ENCODE data around the gene SLC27A6.
"Not testable (repeated sequence)": the region's sequence is repeated elsewhere in the genome, so short reads cannot be mapped to it uniquely, and the experiment has no call there.

SLC27A6 gene

DNA sequence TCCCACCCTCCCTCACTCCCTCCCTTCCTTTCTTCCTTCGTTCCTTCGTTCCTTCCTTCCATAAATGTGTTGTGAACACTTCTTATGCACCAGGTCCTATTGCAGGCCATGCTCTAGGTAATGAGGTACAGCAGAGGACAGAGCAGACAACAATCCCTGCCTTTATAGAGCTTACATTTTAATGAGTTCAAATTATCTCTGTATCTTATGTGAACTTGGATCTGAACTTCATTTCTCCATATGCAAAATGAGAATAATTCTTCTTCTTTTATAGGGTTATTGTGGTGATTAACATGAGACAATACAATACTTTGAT, 37.2 kb downstream of the SLC27A6 start:
- DNase-seq (ENCODE audit: low spot score), result no peak

DNA sequence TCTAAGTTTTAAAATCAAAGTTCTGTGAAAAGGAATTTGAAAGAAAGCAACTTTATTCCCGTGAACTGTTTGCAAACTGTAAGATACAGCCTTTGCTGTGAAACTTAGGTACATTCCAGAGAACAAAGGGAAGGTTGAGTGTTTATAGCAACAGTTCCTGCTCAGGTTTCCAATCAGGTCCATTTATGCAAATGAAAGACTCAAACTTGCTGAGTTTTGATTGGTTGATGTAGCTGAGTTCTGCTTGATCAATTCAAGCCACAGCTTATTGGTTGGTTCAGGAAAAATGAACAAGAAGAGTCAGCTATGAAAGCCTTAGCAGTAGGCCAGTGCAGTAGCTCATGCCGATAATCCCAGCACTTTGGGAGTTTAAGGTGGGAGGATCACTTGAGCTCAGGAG, 37.9 kb downstream of the SLC27A6 start:
- no peak for DNase-seq (ENCODE audit: low spot score)

DNA sequence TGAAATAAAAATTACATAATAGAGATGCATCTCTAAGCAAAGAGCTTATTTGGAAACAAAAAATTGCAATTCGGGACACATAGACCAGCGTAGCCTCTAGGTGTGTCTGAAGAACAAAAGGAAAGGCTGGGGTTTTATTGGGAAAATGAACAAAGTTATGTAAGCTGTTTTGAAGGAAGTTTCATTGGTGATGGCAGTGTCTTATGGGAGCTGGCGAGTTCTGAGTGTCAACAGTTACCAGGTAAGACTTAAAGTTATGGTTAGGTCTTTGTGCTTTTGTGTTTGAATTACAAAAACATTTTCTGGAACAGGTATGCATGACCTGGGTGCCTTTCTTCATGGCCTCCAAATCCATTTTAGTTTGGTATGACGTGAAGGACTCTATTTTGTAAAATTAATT, 48.9 kb downstream of the SLC27A6 start:
- DNase-seq (ENCODE audit: low spot score), result no peak

DNA sequence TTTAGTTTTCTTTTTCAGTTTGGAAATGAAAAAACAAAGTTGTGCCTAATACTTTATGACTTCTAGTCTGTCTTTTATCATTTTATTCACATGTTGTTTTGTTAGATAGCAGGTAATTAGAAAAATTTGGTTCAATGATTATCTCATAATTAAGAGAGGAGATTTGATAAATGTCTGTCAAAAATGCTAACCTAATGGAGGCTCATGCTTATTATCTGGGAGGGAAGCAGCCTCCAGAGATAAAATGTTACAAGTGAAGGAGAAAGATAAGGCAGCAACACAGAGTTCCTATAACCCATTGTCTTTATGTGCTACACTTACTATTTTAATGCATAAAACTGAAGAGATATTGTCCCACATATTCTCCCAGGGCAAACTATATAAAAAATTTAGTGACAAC, 53.5 kb downstream of the SLC27A6 start:
- DNase-seq (ENCODE audit: low spot score), result no peak

DNA sequence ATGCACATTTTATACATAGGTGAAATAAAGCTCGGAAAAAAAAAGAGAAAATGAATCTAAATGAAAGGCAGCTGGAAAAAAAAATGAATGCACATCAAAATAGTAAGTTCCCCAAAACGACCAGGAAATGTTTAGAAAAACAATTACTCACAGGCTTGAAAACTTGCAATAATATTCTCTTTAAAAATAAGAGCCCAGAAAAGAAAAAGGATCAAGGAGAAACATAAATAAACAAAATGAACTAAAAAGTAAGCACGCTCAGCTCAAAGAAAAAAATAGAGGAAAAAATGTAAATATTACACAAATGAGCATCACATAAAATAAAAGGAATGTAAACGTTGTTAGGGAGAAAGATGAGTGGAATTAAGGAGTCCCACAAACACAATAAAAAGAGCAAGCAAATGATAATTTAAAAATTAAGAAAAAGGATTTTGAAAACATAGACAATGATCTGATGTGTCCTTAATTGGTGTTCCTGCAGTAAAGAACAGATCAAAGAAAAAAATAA, 54.2 kb downstream of the SLC27A6 start:
- no peak for DNase-seq (ENCODE audit: low spot score)

DNA sequence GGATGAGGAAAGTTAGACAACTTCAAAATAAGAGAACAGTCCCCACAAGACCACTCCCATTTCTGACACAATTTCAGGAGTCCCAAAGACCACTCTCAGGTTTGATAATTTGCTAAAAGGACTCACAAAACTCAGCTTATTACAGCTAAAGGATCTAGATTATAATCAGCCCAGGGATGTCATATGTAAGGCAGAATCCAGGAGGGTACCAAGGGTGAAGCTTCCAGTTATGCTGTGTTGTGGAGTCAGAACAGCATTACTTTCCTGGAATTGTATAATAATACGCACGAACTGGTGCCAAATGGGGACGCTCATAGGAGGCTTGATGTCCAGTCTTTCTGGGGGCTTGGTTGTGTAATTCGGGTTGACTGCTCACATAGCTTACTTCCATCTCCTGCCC, 55.4 kb downstream of the SLC27A6 start:
- DNase-seq (ENCODE audit: low spot score), result no peak

DNA sequence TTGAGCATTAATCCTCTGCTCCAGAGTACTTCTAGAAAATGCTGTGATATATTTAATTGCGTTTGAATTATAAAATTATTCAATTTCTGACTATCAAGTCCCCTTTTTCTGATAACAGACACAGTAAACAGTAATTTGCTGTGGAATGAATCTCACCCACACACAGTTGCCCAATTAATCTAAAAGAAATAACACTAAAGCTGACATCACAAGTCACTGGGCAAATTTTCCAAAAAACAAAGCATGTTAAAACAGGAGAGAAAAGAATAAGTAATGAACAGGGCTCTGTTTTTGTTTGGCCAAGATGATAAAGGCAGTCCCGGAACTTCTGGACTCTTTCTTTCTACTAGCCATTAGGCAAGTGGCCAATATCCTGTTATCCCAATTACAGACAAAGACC, 56.5 kb downstream of the SLC27A6 start:
- no peak for DNase-seq (ENCODE audit: low spot score)

DNA sequence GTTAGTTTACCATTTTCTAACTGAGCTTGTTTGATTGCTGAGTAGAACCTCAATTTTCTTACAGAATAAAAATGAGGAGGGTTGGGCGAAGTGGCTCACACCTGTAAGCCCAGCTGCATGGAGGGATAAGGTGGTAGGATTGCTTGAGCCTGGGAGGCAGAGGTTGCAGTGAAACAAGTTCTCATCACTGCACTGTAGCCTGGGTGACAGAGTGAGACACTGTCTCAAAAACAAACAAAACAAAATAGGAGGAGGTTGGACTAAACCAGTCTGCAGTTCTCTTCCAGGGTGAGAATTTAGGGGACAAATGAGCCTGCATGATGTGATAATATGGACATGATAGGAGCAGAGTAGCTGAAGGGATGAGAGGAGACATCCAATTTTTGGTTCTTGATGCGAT, 57.3 kb downstream of the SLC27A6 start:
- no peak for DNase-seq (ENCODE audit: low spot score)

DNA sequence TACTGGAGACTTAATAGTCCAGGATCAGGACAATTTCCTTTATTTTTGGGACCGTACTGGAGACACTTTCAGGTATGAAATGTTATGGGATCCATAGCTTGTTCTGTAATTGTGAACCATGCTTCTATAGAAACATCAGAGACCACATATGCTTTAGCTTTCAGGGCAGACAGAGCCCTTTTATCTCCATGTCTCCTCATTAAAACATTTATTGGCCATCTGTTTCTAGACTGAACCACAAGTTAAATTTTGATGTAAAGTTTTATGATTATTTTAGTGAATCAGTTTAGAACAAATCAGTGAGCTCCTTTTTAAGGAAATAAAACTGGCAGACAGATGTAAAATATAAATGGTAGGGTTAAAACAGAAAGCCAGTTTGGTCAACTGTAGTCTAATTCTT, 62.0 kb downstream of the SLC27A6 start:
- no peak for DNase-seq (ENCODE audit: low spot score)

DNA sequence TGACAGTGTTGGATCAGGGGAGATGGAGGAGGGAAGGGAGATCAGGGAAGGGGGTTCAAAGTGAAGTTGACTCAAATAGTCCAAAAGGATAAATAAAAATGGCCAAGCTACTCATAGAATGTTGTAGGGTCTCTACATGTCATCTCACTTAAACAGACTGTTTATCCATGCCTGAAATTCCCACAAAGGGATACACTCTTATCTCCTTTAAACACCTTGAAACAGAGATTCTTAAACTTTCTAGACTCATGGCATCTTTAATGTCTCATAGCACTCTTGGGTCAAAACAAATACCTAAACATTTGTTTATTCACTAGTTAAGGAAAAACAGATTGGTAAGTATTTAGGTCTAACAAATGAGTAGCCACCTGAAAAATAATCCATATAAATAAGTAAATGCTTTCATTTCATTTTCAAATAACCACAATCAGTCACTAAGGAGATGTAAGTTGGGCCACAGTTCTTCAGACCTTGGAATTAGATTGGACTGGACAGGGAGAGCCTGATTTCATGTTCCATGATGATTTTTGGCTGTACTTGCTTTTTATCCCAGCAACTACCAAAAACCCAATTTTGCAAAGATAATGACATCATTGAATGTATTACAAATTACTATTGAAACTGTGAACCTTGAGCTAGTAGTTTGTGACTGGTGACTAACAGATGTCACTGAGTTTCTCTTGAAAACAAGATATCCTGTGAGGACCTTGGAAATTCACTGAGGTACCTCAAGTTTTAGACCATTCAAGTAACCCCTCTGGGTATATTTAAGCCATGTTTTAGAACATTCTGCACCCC, 66.8 kb downstream of the SLC27A6 start:
- DNase-seq (ENCODE audit: low spot score), result no peak

DNA sequence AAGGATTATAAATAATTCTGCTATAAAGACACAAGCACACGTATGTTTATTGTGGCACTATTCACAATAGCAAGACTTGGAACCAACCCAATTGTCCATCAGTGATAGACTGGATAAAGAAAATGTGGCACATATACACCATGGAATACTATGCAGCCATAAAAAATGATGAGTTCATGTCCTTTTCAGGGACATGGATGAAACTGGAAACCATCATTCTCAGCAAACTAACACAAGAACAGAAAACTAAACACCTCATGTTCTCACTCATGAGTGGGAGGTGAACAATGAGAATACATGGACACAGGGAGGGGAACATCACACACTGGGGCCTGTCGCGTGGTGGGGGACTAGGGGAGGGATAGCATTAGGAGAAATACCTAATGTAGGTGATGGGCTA, 71.0 kb downstream of the SLC27A6 start:
- not testable (repeated sequence) for DNase-seq (ENCODE audit: low spot score)

DNA sequence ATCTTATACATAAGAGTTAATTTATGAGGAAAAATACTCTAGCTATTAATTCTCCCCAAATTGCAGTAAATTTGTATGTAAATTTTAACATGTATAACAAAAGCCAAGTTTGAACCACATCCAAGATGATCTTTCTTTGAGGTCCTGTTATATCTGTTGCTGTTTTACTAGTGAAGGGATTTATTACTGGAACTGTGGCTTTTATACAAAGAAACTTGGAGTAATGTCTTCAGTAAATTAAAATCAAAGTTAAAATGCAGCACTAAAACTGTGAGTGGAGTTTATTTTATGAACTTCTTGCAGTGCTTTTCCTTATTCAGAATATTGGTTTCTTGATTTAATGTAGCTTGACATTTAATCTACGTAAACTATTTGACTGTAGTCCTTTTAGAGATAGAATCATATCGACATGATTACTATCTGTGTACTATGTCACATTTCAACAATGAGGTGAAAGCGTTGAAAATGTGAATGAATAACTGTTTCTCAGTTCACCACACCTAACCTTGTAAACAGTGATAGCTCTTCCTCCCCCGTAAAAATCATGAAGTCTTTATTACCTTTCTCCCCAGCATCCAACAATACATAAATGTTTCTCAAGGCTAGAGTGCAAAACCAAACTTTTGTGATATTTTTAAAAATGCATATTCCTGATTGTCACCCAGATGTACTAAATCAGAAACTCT, 76.1 kb downstream of the SLC27A6 start:
- DNase-seq (ENCODE audit: low spot score), result no peak

DNA sequence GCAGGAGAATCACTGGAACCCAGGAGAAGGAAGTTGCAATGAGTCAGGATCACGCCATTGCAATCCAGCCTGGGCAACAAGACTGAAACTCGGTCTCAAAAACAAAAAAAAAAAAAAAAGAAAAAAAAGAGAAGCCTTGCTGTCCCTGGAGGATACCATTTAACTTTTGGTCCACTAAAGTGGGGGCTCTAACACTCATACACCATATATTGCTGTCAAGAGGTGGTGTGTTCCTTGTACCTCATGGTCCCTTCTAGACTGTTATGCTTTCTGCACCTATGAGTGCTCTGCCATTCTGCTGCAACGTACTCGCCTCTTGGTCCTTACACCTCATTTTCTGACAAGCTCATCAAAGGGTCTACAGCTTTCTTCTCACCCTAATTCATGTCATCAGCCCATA, 77.0 kb downstream of the SLC27A6 start:
- DNase-seq (ENCODE audit: low spot score), result no peak

DNA sequence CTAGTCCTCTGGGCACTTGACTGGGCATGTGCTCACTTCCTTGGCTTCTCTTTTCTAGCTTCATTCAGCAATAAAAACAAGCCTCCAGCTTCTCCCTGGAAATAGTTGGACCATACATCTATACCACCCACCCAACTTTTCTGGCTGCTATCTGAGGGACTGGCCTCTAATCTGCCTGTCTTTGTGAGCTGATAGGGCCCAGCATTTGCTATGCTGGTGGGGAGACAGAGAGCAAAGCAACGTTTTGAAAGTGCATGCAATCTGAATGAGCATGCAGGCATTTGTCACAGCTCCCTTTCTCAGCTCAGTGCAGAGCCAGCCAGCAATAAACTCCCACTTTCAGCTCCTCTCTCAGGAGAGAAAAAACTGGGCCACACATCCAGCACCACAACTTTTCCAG, 78.6 kb downstream of the SLC27A6 start:
- DNase-seq (ENCODE audit: low spot score), result no peak

DNA sequence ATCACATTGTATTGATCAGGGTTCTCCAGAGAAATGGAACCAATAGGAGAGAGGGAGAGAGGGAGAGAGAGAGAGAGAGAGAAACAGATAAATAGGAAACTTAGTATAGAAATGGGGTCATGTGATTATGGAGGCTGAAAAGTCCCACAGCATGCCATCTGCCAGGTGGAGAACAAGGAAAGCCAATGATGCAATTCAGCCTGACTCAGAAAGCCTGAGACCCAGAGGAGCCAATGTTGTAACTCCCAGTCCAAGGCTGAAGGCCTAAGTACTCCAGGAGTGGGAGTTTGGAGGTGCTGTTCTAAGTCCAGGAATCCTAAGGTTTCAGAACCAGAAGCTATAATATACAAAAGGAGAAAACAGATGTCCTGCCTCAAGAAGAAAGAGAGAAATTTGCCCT, 80.9 kb downstream of the SLC27A6 start:
- no peak for DNase-seq (ENCODE audit: low spot score)

DNA sequence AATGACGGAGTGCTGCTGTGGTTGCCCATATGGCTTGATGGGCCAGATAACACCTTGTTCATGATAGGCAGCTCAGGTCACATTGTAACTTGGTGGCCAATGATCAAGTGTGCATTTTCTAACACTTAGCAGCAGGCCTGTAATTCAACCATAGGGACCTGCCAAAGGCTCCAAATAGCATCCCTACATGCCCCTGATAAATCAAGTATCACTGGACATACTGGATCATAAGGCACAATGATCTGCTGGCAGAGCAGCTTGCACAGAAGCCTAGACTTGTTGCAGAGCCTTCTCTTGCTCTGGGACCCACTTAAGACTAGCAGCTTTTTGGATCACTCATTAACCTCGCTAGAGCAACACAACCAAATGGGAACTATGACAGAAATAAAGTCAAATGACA, 83.2 kb downstream of the SLC27A6 start:
- DNase-seq (ENCODE audit: low spot score), result no peak

DNA sequence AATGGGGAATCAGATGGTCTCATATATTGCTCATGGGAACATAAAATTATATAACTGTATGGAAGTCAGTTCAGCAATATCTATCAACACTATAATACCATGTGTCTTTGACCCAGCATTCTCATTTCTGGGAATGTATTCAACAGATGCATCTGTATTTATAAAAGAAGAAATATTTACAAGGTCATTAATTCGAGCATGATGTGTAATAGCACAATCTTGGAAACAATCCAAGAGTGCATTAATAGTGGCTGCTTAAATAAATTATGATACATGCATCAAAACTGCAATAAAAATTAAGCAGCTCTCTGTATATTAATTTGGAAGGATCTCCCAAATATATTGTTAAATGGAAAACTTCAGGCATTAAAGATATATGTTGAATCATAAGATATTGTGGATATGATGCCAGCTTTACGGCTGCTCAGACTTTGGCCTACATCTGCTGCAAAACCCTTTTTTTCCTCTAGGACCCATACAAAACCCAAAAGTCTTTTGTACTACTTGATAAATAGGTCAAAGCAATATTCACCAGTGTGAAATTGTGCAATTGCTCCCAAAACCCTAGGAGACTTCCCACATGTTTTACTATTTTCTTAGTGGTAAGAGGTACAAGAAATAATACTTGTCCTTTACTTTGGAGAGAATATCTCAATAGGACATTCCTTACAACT, 84.0 kb downstream of the SLC27A6 start:
- DNase-seq (ENCODE audit: low spot score), result no peak

DNA sequence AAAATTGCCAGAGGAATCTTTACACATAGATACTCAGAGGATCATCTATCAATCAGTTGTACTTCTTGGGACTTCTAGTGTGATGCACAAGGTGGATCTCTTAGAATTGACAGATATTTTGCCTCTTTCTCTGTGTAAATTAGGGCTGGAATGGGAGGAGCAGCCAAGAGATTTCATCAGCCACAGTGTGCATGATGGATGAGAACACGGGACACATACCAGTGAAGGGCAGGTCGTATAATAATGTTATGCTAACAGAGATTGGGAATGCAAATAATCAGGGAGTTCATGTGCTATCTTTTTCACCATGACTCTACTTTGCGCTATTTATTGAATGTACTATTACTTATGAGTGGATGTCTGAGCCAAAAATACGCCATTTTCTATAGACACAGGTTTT, 86.0 kb downstream of the SLC27A6 start:
- DNase-seq (ENCODE audit: low spot score), result no peak

DNA sequence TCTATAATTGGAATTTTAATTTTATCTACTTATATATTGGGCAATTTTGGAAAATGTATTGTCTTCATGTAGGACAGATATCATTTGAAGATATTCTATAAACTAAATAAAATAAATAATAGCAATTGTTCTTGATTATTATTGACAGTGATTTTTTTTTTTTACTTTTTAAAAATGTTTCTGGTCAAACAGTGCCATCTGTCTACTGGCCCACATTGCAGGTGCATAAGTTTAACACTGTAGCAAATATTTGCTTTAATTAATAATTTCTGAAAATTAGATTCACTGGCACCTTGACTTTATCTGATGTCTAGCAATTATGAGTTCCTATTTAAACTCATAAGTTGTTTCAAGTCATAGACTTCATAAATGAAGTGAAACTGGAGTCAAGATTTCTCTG, 88.2 kb downstream of the SLC27A6 start:
- DNase-seq (ENCODE audit: low spot score), result no peak

DNA sequence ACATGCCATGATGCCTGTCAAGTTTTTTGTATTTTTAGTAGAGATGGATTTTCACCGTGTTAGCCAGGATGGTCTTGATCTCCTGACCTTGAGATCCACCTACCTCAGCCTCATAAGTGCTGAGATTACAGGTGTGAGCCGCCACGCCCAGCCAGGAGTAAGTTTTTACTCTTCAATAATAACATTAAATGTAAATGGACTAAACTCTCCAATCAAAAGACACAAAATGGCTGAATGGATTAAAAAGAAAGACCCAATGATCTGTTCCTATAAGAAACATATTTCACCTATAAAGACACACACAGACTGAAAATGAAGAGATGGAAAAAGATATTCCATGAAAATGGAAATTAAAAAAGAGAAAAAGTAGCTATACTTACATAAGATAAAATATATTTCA, 92.0 kb downstream of the SLC27A6 start:
- DNase-seq (ENCODE audit: low spot score), result no peak

DNA sequence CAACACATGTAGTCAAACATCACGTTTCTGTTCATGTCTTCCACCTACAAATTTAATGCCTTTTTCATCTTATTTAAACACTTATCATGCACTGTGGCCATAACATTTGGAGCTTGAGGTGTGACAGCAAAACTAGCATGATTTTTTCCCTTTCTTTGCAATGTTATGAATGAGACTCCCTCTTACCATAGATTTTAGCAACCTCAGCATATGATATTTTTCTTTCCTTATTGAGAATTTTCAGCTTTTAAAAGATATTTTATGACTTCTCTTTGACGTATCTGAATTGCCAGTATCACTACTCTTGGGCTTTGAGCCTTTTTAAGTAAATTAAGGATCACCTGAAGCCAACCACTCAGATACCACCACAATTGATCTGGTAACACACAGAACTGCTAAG, 96.6 kb downstream of the SLC27A6 start:
- DNase-seq (ENCODE audit: low spot score), result no peak

DNA sequence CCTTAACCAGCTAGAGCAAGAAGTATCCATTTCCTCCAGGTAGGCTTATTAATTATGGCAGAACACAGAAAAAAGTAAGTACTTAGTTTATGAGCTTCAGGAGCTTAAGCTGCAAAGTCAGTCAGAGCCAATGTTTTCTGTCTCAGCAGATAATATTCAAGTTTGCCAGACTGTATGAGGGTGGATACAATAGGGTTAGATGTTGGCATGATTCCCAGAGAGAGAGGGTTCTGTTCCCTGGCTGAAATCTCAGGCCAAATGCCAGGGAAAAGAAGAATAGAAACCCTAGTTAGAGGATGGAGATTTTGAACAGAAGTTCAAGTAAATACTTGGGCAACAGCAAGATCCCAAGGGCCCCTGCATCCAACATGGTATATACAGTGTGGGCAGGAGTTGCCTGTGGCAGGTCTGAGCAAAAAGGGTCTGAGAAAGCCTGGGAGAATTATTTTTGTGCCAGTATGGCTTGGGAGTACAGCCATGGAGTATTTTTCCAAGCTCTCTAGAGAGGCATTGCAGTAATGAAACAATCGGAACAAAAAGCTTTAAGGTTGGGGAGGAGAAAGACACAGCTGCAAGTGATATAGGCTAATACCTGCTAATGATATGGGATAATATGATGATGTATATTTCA, 98.3 kb downstream of the SLC27A6 start:
- DNase-seq (ENCODE audit: low spot score), result no peak

DNA sequence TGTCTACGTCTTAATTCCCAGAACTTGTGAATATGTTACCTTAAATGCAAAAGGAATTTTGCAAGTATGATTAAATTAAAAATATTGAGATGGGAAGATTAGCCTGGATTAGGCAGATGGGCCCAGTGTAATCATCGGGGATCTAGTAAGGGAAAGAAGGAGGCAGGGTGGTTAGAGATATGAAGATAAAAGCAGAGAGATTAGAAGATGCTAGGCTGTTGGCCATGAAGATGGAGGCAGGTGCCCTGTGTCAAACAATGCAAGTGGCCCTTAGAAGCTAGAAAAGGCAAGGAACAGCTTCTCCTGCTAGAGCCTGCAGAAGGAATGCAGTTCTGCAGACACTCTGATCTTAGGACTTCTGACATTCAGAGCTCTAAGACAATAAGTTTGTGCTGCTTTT, 100.4 kb downstream of the SLC27A6 start:
- no peak for DNase-seq (ENCODE audit: low spot score)

All from activated CD4-positive, alpha-beta T cell treated with anti-CD3 and anti-CD28 coated beads, Interleukin-2, Interleukin-4, amounts not matched to agents 100 ng/mL and 50 ng/mL, durations not matched to agents 16 hours and 8 hours (primary cell).